Measurements from ENCODE around the gene TRAK2. TPM values are rescaled to one million over a fixed set of nuclear protein-coding genes. Genes with fewer than 3 reads are reported as not detected.

Gene TRAK2
- total RNA-seq, 2 donors from 2014 or later: 27.6 to 29.9 TPM

GRCh38 chr2:201353116-201353515 lies 98.1 kb downstream of the TRAK2 start:
- Mint-ChIP-seq H3K4me3 (no peak overlapping the region), H3K27ac (no peak overlapping the region), H3K36me3 (no peaks in the 10 kb centered on the region), H3K9me3 (peaks cover 3% of the 10 kb centered on the region), H3K27me3 (no peaks in the 10 kb centered on the region), H3K4me1 (ENCODE audit: low read depth in 2 of 2) (no peaks in the 10 kb centered on the region)
- ATAC-seq: no peak
- no peak for DNase-seq (ENCODE audit: low spot score)

- H3K36me3 Mint-ChIP-seq: no peaks in the 10 kb centered on the region
- DNase-seq (ENCODE audit: low spot score) (no peak), ATAC-seq (no peak)
- no peak overlapping the region for H3K4me3 Mint-ChIP-seq
- peaks cover 3% of the 10 kb centered on the region for H3K9me3 Mint-ChIP-seq
- no peak overlapping the region for H3K27ac Mint-ChIP-seq
- no peaks in the 10 kb centered on the region for H3K27me3 Mint-ChIP-seq
- no peaks in the 10 kb centered on the region for H3K4me1 Mint-ChIP-seq (ENCODE audit: low read depth in 2 of 2)
Measured at GRCh38 chr2:201350879-201351278, 100.4 kb downstream of the TRAK2 start.

DNA sequence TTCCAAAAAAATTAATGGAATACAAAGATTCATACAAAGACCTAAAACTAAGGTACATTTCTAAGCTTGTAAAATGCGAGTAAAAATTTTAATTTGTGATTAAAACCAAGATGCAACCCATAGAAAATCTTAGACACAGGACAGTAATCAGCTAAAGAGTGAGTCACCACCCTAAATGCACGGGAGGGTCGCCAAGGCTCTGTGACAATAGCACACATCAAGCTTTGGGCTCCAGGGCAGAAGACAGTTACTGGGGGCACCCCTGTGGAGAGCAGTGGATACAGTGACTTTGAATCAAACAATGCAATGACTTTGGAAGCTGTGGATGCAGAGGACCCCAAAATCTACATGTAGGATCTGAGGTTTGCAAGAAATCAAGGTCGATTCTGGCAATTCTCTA lies 101.7 kb downstream of the TRAK2 start:
- no peaks in the 10 kb centered on the region for H3K4me1 Mint-ChIP-seq (ENCODE audit: low read depth in 2 of 2)

DNA sequence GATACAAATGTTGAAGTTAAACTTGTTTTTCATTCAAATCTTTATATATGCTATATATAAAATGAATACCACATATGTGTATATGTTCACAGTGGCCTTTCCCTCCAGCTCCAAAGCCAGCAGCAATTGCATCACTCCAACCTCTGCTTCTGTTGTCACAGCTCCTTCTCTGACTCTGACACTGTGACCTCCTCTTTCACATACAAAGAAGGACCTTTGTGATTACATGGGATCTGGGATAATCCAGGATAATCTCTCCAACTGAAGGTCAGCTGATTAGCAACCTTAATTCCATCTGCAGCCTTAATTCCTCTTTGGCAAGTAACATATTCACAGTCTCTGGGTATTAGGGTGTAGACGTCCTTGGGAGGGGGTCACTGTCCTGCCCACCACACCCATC lies 102.5 kb downstream of the TRAK2 start:
- no peaks in the 10 kb centered on the region for H3K4me1 Mint-ChIP-seq (ENCODE audit: low read depth in 2 of 2)
- H3K27me3 Mint-ChIP-seq: no peaks in the 10 kb centered on the region
- no peak for DNase-seq (ENCODE audit: low spot score)

More for the DNA sequence above, 101.7 kb downstream of the TRAK2 start:
- peaks cover 2% of the 10 kb centered on the region for H3K36me3 Mint-ChIP-seq
- peaks cover 3% of the 10 kb centered on the region for H3K9me3 Mint-ChIP-seq
- DNase-seq (ENCODE audit: low spot score) (no peak), ATAC-seq (no peak)
- H3K27ac Mint-ChIP-seq: no peak overlapping the region
- H3K4me3 Mint-ChIP-seq: no peak overlapping the region
- no peaks in the 10 kb centered on the region for H3K27me3 Mint-ChIP-seq

GRCh38 chr2:201347138-201347537 lies 104.1 kb downstream of the TRAK2 start:
- H3K27me3 Mint-ChIP-seq: no peaks in the 10 kb centered on the region
- H3K4me3 Mint-ChIP-seq: no peak overlapping the region
- ATAC-seq (no peak), DNase-seq (ENCODE audit: low spot score) (no peak)
- H3K9me3 Mint-ChIP-seq: no peaks in the 10 kb centered on the region
- no peak overlapping the region for H3K27ac Mint-ChIP-seq
- H3K4me1 Mint-ChIP-seq (ENCODE audit: low read depth in 2 of 2): peaks cover 0 to 3% of the 10 kb centered on the region in 2 donors
- H3K36me3 Mint-ChIP-seq: peaks cover 13% of the 10 kb centered on the region

More for the DNA sequence above, 102.5 kb downstream of the TRAK2 start:
- ATAC-seq: no peak
- no peak overlapping the region for H3K27ac Mint-ChIP-seq
- no peak overlapping the region for H3K4me3 Mint-ChIP-seq
- no peaks in the 10 kb centered on the region for H3K9me3 Mint-ChIP-seq
- H3K36me3 Mint-ChIP-seq: peaks cover 4% of the 10 kb centered on the region

DNA sequence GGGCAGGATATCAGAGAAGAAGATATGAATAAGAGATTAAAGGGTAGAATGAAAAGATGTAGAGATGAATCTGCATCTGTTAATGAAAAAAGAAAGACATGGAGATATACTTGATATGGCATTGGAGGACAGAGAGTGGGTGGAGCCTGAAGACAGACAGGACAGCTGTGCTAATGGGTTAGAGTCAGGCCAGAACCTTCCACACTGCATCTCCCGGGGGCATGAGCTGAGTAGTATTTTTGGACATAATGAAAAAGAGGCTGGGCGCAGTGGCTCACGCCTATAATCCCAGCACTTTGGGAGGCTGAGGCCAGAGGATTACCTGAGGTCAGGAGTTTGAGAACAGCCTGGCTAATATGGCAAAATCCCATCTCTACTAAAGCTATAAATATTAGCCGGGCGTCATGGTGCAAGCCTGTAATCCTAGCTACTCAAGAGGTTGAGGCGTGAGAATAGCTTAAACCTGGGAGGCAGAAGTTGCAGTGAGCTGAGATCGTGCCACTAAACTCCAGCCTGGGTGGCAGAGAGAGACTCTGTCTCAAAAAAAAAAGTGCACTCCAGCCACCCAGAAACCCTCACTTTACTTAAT lies 105.5 kb downstream of the TRAK2 start:
- Mint-ChIP-seq H3K4me1 (ENCODE audit: low read depth in 2 of 2) (peaks cover 4 to 8% of the 10 kb centered on the region in 2 donors), H3K4me3 (no peak overlapping the region), H3K9me3 (no peaks in the 10 kb centered on the region), H3K27me3 (no peaks in the 10 kb centered on the region), H3K27ac (no peak overlapping the region), H3K36me3 (peaks cover 13% of the 10 kb centered on the region)
- DNase-seq (ENCODE audit: low spot score) (no peak), ATAC-seq (no peak)

DNA sequence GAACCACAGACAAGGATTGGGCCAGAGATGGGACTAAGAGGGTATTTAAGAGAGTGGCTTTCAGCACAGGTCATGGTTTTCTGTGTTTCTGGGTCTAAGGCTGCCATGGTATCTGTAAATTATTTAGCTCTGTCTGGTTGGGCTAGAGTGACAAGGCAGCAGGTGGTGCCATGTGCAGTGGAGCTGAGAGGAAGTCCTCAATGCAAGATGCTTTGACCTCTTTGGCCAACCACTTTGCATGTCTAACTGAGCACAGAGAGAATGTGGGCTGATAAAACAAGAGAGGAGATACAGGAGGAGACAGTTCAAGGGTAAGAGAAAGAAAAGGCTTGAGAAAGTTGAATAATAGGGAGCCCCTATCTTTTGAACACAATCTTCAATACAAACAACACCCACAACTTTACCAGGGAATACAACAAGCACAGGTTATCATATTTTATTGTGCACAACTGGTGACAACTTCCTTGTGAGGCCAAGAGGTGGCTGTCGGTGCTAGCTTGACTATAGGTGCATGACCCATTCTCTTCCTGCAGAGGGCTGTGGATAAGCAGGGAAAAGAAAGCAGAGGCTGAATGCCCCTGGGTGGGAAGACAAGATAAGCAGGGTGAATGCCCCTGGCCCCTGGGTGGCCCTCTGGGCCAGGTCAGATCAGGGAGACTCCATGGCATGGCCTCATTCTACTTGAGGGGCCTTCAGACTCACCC lies 106.4 kb downstream of the TRAK2 start:
- DNase-seq (ENCODE audit: low spot score) (no peak), ATAC-seq (no peak)
- Mint-ChIP-seq H3K36me3 (peaks cover 19% of the 10 kb centered on the region), H3K4me1 (ENCODE audit: low read depth in 2 of 2) (peaks cover 11% of the 10 kb centered on the region in 2 donors), H3K27me3 (no peaks in the 10 kb centered on the region), H3K9me3 (no peaks in the 10 kb centered on the region), H3K27ac (no peak overlapping the region), H3K4me3 (no peak overlapping the region)

DNA sequence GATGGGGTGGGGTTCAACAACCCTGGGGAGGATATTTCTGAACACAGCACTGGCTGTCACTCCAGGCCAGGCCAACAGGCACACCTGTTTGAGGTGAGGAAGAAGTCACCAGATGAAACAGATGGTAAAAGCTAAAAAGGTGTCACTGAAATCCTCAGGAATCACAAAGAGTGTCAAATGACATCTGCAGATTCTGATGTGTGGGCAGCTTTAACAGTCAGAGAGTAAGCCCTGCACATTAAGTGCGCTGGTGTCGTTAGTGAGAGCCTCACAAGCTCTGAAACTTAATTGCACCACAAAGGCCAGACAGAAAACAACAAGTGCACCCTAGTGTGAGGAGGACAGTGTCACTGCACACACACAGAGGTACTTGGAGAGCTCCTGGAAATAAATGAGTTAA lies 107.7 kb downstream of the TRAK2 start:
- Mint-ChIP-seq H3K9me3 (no peaks in the 10 kb centered on the region), H3K27ac (no peak overlapping the region), H3K4me1 (ENCODE audit: low read depth in 2 of 2) (peaks cover 11% of the 10 kb centered on the region in 2 donors), H3K36me3 (peaks cover 25% of the 10 kb centered on the region), H3K4me3 (no peak overlapping the region), H3K27me3 (no peaks in the 10 kb centered on the region)
- no peak for ATAC-seq
- no peak for DNase-seq (ENCODE audit: low spot score)

DNA sequence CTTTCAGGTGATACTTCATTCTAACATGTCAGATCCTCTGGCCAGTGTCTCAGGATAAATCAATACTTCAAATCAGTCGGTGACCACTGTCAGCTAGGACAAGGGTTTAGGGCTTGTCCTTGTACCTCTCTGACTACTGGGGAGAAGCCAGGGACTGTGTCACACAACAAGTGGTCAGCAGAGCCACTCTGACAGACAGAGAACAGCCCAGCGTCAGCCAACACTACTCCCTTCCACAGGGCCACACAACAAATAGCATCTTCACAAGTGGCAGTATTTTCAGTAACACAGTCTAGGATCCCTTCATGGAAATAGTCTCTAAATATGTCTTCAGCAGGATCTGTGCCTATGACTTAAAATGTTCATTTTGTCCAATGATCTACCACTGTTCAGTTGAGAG lies 108.3 kb downstream of the TRAK2 start:
- Mint-ChIP-seq H3K4me3 (no peak overlapping the region), H3K27ac (no peak overlapping the region), H3K36me3 (peaks cover 25% of the 10 kb centered on the region), H3K9me3 (no peaks in the 10 kb centered on the region), H3K27me3 (no peaks in the 10 kb centered on the region), H3K4me1 (ENCODE audit: low read depth in 2 of 2) (peaks cover 11% of the 10 kb centered on the region in 2 donors)
- DNase-seq (ENCODE audit: low spot score): no peak
- ATAC-seq: no peak

DNA sequence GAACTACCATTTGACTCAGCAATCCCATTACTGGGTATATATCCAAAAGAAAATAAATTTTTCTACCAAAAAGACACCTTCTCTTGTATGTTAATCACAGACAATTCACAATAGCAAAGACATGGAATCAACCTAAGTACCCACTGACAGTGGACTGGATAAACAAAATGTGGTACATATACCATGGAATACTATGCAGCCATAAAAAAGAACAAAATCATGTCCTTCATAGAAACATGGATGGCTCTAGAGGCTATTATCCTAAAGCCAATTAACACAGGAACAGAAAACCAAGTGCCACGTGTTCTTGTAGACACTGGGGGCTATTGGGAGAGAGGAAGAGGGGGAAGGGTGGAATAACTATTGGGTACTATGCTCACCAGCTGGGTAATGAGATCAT lies 121.8 kb downstream of the TRAK2 start:
- H3K9me3 Mint-ChIP-seq: no peaks in the 10 kb centered on the region
- H3K4me3 Mint-ChIP-seq: no peak overlapping the region
- DNase-seq (ENCODE audit: low spot score) (no peak), ATAC-seq (no peak)
- H3K36me3 Mint-ChIP-seq: peaks cover 29% of the 10 kb centered on the region
- H3K27me3 Mint-ChIP-seq: no peaks in the 10 kb centered on the region
- peaks cover 0 to 8% of the 10 kb centered on the region in 2 donors for H3K4me1 Mint-ChIP-seq (ENCODE audit: low read depth in 2 of 2)
- no peak overlapping the region for H3K27ac Mint-ChIP-seq

GRCh38 chr2:201327678-201328077 lies 123.6 kb downstream of the TRAK2 start:
- DNase-seq (ENCODE audit: low spot score) (no peak), ATAC-seq (no peak)
- Mint-ChIP-seq H3K4me3 (no peak overlapping the region), H3K9me3 (peaks cover 9% of the 10 kb centered on the region), H3K27ac (no peak overlapping the region), H3K36me3 (peaks cover 39% of the 10 kb centered on the region), H3K4me1 (ENCODE audit: low read depth in 2 of 2) (peaks cover 0 to 8% of the 10 kb centered on the region in 2 donors), H3K27me3 (no peaks in the 10 kb centered on the region)

Other genes starting within 250 kb of the TRAK2 start
- 10 to 100 TPM; 76.8 to 83.7 TPM for gene CASP8, start 190.9 kb downstream of the TRAK2 start, total RNA-seq
- 1 to 10 TPM; 3.4 to 4.0 TPM for gene FLACC1, start 94.1 kb downstream of the TRAK2 start, total RNA-seq
- 10 to 100 TPM; 11.8 to 21.3 TPM for gene STRADB, start 282 bp upstream of the TRAK2 start, total RNA-seq
- 10 to 100 TPM; 10.0 to 12.0 TPM for gene TMEM237, start 192.0 kb upstream of the TRAK2 start, total RNA-seq
- gene MPP4, start 247.2 kb upstream of the TRAK2 start, total RNA-seq: not detected

Measured in natural killer cell treated with Interleukin-12 subunit alpha and Interleukin-12 subunit beta and Interleukin-15 and Interleukin-18, amount 100 ng/mL, for 72 hours (primary cell).